Measurements from ENCODE around the gene STARD13. TPM values are rescaled to one million over a fixed set of nuclear protein-coding genes. Genes with fewer than 3 reads are reported as not detected.

The STARD13 gene
- total and polyA plus RNA-seq, 8 donors: 7.8 to 29.4 (median 16.2) TPM

GRCh38 chr13:33262594-33262993, 23.0 kb downstream of the STARD13 start:
- ATAC-seq (no peak), FAIRE-seq (no peak), DNase-seq (no peak)
- intact Hi-C loops (cut with DNase I): no loop called here
- no peak overlapping the region for H3K27ac ChIP-seq
- WGBS, 2 donors: 67 to 84% methylated on average over 2 of the region's 2 CpGs
- no peaks in the 10 kb centered on the region for H3K36me3 ChIP-seq
- no peaks in the 10 kb centered on the region for H3K27me3 ChIP-seq
- no peak for TF ChIP-seq CTCF (IDR thresholded peaks at IDR 0.05)
- no peak overlapping the region for H3K4me3 ChIP-seq
- peaks cover 0 to 27% (median 15%) of the 10 kb centered on the region in 3 donors for H3K4me1 ChIP-seq
- no peaks in the 10 kb centered on the region for H3K9me3 ChIP-seq

DNA sequence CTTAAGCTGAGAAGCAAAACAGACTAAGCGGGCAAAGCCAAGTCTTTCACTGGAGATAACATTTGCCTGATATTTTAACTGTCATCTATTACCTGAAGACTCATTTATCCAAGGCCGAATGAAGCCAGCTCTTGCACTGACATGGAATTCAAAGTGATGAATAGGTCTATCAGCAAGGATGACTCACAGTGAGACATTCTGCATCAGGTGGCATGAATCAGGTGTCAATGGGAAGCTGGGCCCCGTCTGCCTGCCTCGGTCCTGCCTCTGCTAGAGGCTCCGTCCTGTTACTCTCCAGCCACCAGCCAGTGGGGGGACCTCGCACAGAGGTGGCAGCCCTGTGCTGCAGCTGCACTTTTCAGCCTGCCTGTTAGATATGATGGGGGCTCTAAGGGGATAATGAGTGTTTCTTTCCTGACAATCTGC, 23.5 kb downstream of the STARD13 start:
- intact Hi-C loops (cut with DNase I): no loop called here
- TF ChIP-seq CTCF (IDR thresholded peaks at IDR 0.05): no peak
- no peak for DNase-seq
- H3K27me3 ChIP-seq: no peaks in the 10 kb centered on the region
- WGBS, 2 donors: 64 to 67% methylated on average over 6 of the region's 6 CpGs
- no peak overlapping the region for H3K4me3 ChIP-seq
- no peaks in the 10 kb centered on the region for H3K36me3 ChIP-seq
- FAIRE-seq: no peak
- no peaks in the 10 kb centered on the region for H3K9me3 ChIP-seq
- peaks cover 0 to 21% (median 15%) of the 10 kb centered on the region in 3 donors for H3K4me1 ChIP-seq
- no peak overlapping the region for H3K27ac ChIP-seq
- ATAC-seq: peak in 3 of 4 donors; percentile 50 to 58 (median 58)

- Histone ChIP-seq H3K4me3 (no peak overlapping the region), H3K27me3 (no peaks in the 10 kb centered on the region), H3K27ac (no peak overlapping the region), H3K4me1 (peaks cover 0 to 16% (median 10%) of the 10 kb centered on the region in 3 donors), H3K36me3 (no peaks in the 10 kb centered on the region), H3K9me3 (no peaks in the 10 kb centered on the region)
- intact Hi-C loops (cut with DNase I): no loop called here
- DNase-seq (no peak), FAIRE-seq (no peak), ATAC-seq (no peak)
- 81% methylated on average over 9 of the region's 9 CpGs for WGBS, 2 donors
- TF ChIP-seq CTCF (IDR thresholded peaks at IDR 0.05): no peak
Measured at GRCh38 chr13:33261387-33262061, 24.0 kb downstream of the STARD13 start.

- Histone ChIP-seq H3K9me3 (no peaks in the 10 kb centered on the region), H3K4me1 (peaks cover 0 to 13% (median 4%) of the 10 kb centered on the region in 3 donors), H3K27me3 (no peaks in the 10 kb centered on the region), H3K27ac (no peak overlapping the region), H3K36me3 (no peaks in the 10 kb centered on the region), H3K4me3 (no peak overlapping the region)
- DNase-seq (no peak), FAIRE-seq (no peak), ATAC-seq (peak in 3 of 4 donors; percentile 40 to 56 (median 54))
- intact Hi-C loops (cut with DNase I): no loop called here
- no peak for TF ChIP-seq CTCF (IDR thresholded peaks at IDR 0.05)
- whole genome bisulfite sequencing, 2 donors: 71% methylated on average over 10 of the region's 10 CpGs
Measured at GRCh38 chr13:33260168-33261098, 25.1 kb downstream of the STARD13 start.
